T-helper 17 cell (primary cell): ENCODE results near the gene CCNL1. TPM values are rescaled to one million over a fixed set of nuclear protein-coding genes. Genes with fewer than 3 reads are reported as not detected.

ENCODE experiments used
- ATAC-seq: fragments of 150-1000 bp; cut with Tn5 transposase; 2 replicates; pipeline ENCODE4 v1.10.0; 2021; ENCODE audit warnings: mild to moderate bottlenecking, moderate library complexity
- DNase-seq, 3 donors: peaks; one replicate each; pipeline versions ENCODE4 v3.0.0 to v3.0.0-alpha.2; 2020 to 2021
- H3K9me3 ChIP-seq: one replicate; pipeline ENCODE4 v1.7.0; 2013; ENCODE audit warnings: low read length, mild to moderate bottlenecking; ENCODE audit not compliant: control insufficient read depth, poor library complexity, severe bottlenecking
- H3K27ac Mint-ChIP-seq: one replicate; pipeline ENCODE4 v1.8.0; 2022; ENCODE audit warnings: mild to moderate bottlenecking, moderate library complexity, mixed read lengths
- H3K27me3 Mint-ChIP-seq: one replicate; pipeline ENCODE4 v1.8.0; 2022; ENCODE audit warnings: mixed read lengths
- H3K36me3 Mint-ChIP-seq: one replicate; pipeline ENCODE4 v1.8.0; 2022; ENCODE audit warnings: low read depth, mixed read lengths
- H3K4me1 Mint-ChIP-seq: one replicate; pipeline ENCODE4 v1.8.0; 2022; ENCODE audit warnings: mild to moderate bottlenecking, mixed read lengths
- H3K4me3 Mint-ChIP-seq: one replicate; pipeline ENCODE4 v1.8.0; 2022; ENCODE audit warnings: mild to moderate bottlenecking, moderate library complexity, mixed read lengths
- total RNA-seq, 4 donors: library from RNA in 2 of 4; stranded (reverse) in 2 of 4; gene quantifications; one replicate each; pipeline ENCODE4 v1.2.3 and lab custom pipeline; 2022 to 2026

Gene CCNL1
- total RNA-seq, 2 donors from 2014 or later = 1,190 to 1,257 TPM

GRCh38 chr3:157099326-157100095, 60.4 kb downstream of the CCNL1 start:
- no peak for DNase-seq
- H3K27me3 Mint-ChIP-seq = peaks cover 9% of the 10 kb centered on the region
- H3K27ac Mint-ChIP-seq = peak overlapping the region; percentile 53
- H3K36me3 Mint-ChIP-seq = peaks cover 3% of the 10 kb centered on the region
- peaks cover 25% of the 10 kb centered on the region for H3K4me1 Mint-ChIP-seq
- no peak overlapping the region for H3K4me3 Mint-ChIP-seq
- ATAC-seq = no peak
- H3K9me3 ChIP-seq = no peaks in the 10 kb centered on the region

GRCh38 chr3:157098823-157099185, 61.1 kb downstream of the CCNL1 start:
- Mint-ChIP-seq H3K4me1 (peaks cover 19% of the 10 kb centered on the region), H3K4me3 (no peak overlapping the region)
- no peak for DNase-seq

DNA sequence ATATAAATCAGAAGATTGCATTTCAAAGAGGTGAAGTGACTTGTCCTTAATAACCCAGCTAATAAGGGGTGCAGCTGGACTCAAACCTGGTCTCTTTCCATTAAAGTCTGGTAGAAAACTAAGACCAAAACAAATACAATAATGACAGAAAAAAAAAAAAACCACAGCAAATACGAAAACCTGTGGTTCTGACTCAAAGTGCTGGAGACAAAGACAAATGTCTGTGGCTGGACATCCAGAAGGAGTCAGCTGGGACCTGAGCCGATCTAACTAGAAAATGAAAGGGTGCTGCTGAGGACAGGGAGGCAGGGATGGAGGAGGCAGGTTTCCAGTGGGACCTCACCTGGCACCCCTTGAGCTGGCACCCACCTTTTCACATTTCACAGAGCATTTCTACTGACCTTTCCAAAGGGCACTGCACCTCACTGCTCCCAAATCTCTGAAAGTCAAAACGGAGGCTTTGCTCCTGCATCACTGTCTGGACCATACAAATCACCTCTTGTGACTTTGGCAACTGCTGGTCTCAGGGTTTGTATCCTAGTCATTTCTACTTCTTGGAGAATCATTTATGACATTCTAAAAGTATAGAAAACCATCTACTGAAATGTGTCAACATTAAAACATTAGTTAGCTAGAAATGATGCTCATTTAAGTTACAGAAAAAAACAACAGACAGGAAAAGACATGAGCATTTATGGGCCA, 61.7 kb downstream of the CCNL1 start:
- DNase-seq = no peak
- H3K4me3 Mint-ChIP-seq = no peak overlapping the region
- H3K9me3 ChIP-seq = no peaks in the 10 kb centered on the region
- no peak for ATAC-seq
- H3K27me3 Mint-ChIP-seq = peaks cover 11% of the 10 kb centered on the region
- no peak overlapping the region for H3K27ac Mint-ChIP-seq
- peaks cover 17% of the 10 kb centered on the region for H3K4me1 Mint-ChIP-seq
- peaks cover 3% of the 10 kb centered on the region for H3K36me3 Mint-ChIP-seq

More at GRCh38 chr3:157098823-157099185, 61.1 kb downstream of the CCNL1 start:
- H3K27ac Mint-ChIP-seq = peak overlapping the region; percentile 53
- ATAC-seq = no peak
- H3K36me3 Mint-ChIP-seq = peaks cover 3% of the 10 kb centered on the region
- no peaks in the 10 kb centered on the region for H3K9me3 ChIP-seq
- H3K27me3 Mint-ChIP-seq = peaks cover 11% of the 10 kb centered on the region
